Endothelial cell of umbilical vein (primary cell): ENCODE measurements around the gene TRPM8.

Source experiments
- EZH2 ChIP-seq: IDR thresholded peaks from 2 replicates; pipeline ENCODE4 v1.6.1; 2012; ENCODE audit warnings: borderline replicate concordance, low read depth, mild to moderate bottlenecking, moderate library complexity, low read length, inconsistent platforms; ENCODE audit not compliant: severe bottlenecking
- GATA2 ChIP-seq: IDR thresholded peaks from 2 replicates; pipeline ENCODE4 v1.7.0; 2011; ENCODE audit warnings: low read depth, mild to moderate bottlenecking, moderate library complexity, mixed read lengths, low read length; ENCODE audit not compliant: insufficient read length, insufficient read depth
- MYC ChIP-seq: IDR thresholded peaks from one replicate; pipeline ENCODE4 v1.6.1; 2011; ENCODE audit warnings: mild to moderate bottlenecking, low read depth, low read length
- POLR2A ChIP-seq: IDR thresholded peaks from 2 replicates; pipeline ENCODE4 v1.6.1; 2012; ENCODE audit warnings: low read depth, mild to moderate bottlenecking, control low read depth, low read length
- TF ChIP-seq, protein P1 (sequence below), 2 donors: IDR thresholded peaks; 1 replicate in 1 of 2; 2 replicates in 1 of 2; pipeline ENCODE4 v1.5.1; 2011; ENCODE audit warnings: low read length in 2 of 2, mild to moderate bottlenecking in 2 of 2, moderate library complexity in 2 of 2, control low read depth in 1 of 2, inconsistent platforms in 1 of 2, low read depth in 1 of 2; ENCODE audit not compliant: insufficient read depth in 1 of 2; ENCODE audit errors: extremely low read depth in 1 of 2

GRCh38 chr2:233945146-233945545 lies 28.0 kb downstream of the TRPM8 start:
- no peak for TF ChIP-seq MYC
- TF ChIP-seq, protein P1, sequence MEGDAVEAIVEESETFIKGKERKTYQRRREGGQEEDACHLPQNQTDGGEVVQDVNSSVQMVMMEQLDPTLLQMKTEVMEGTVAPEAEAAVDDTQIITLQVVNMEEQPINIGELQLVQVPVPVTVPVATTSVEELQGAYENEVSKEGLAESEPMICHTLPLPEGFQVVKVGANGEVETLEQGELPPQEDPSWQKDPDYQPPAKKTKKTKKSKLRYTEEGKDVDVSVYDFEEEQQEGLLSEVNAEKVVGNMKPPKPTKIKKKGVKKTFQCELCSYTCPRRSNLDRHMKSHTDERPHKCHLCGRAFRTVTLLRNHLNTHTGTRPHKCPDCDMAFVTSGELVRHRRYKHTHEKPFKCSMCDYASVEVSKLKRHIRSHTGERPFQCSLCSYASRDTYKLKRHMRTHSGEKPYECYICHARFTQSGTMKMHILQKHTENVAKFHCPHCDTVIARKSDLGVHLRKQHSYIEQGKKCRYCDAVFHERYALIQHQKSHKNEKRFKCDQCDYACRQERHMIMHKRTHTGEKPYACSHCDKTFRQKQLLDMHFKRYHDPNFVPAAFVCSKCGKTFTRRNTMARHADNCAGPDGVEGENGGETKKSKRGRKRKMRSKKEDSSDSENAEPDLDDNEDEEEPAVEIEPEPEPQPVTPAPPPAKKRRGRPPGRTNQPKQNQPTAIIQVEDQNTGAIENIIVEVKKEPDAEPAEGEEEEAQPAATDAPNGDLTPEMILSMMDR (IDR thresholded peaks at IDR 0.05; ENCODE audit: extremely low read depth in 1 of 2, insufficient read depth in 1 of 2, low read depth in 1 of 2, low read length in 2 of 2): no peak
- TF ChIP-seq EZH2: no peak
- no peak for TF ChIP-seq POLR2A
- no peak for TF ChIP-seq GATA2
